ENCODE data around the gene CCDC8.

GRCh38 chr19:46461537-46461936 lies 48.2 kb upstream of the CCDC8 start:
- no peak for TF ChIP-seq POLR2AphosphoS5 (IDR thresholded peaks at IDR 0.05)
- TF ChIP-seq, protein P1, sequence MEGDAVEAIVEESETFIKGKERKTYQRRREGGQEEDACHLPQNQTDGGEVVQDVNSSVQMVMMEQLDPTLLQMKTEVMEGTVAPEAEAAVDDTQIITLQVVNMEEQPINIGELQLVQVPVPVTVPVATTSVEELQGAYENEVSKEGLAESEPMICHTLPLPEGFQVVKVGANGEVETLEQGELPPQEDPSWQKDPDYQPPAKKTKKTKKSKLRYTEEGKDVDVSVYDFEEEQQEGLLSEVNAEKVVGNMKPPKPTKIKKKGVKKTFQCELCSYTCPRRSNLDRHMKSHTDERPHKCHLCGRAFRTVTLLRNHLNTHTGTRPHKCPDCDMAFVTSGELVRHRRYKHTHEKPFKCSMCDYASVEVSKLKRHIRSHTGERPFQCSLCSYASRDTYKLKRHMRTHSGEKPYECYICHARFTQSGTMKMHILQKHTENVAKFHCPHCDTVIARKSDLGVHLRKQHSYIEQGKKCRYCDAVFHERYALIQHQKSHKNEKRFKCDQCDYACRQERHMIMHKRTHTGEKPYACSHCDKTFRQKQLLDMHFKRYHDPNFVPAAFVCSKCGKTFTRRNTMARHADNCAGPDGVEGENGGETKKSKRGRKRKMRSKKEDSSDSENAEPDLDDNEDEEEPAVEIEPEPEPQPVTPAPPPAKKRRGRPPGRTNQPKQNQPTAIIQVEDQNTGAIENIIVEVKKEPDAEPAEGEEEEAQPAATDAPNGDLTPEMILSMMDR (IDR thresholded peaks at IDR 0.05): no peak
